HEK293 (cell line): ENCODE data around the gene DIP2B.
A peak's percentile ranks its signal among the peaks of the same experiment; 100 is the strongest.

Experiments used
- CTCF ChIA-PET: fragments of 350-600 bp; formaldehyde crosslinking; extraction: SDS; loops from one replicate; lab custom pipeline; 2021; ENCODE audit warnings: antibody characterized with exemption; lab: Yijun Ruan, JAX
- POLR2A ChIA-PET: fragments of 300-600 bp; formaldehyde crosslinking; extraction: SDS; loops from one replicate; lab custom pipeline; 2020; ENCODE audit warnings: antibody characterized with exemption, inconsistent platforms; lab: Yijun Ruan, JAX
- H3K27ac ChIP-seq: fragments of 200-500 bp; sonication (Bioruptor generic); 2 replicates; pipeline ENCODE4 v1.5.1; 2014; ENCODE audit warnings: low read depth, low read length, control low read depth, inconsistent platforms; ENCODE audit errors: extremely low read depth
- H3K36me3 ChIP-seq, 2 experiments: fragments of 200-500 bp in 1 of 2; sonication (Bioruptor generic) in 1 of 2; 1 replicate in 1 of 2; 2 replicates in 1 of 2; pipeline ENCODE4 v1.5.1; 2014 to 2017; ENCODE audit warnings: inconsistent platforms in 2 of 2, low read length in 2 of 2; ENCODE audit not compliant: control insufficient read depth in 2 of 2, insufficient read depth in 1 of 2
- H3K4me1 ChIP-seq: fragments of 200-500 bp; sonication (Bioruptor generic); 2 replicates; pipeline ENCODE4 v1.5.1; 2014; ENCODE audit warnings: mild to moderate bottlenecking, low read length, inconsistent platforms; ENCODE audit not compliant: control insufficient read depth, insufficient read depth
- H3K4me3 ChIP-seq: 2 replicates; pipeline ENCODE4 v1.5.1; 2011; ENCODE audit warnings: low read depth, mild to moderate bottlenecking, control low read depth, low read length, moderate library complexity
- H3K9me3 ChIP-seq: fragments of 200-500 bp; sonication (Bioruptor generic); 2 replicates; pipeline ENCODE4 v1.5.1; 2014; ENCODE audit warnings: low read depth, low read length, inconsistent platforms; ENCODE audit not compliant: control insufficient read depth, insufficient read depth
- EGR2 ChIP-seq: fragments of 450-650 bp; formaldehyde crosslinking; IDR thresholded peaks from 2 replicates; pipeline ENCODE4 v1.5.1; 2016; ENCODE audit warnings: low read depth, missing biosample characterization, missing genetic modification characterization
- GLI2 ChIP-seq: fragments of 450-650 bp; formaldehyde crosslinking; IDR thresholded peaks from 2 replicates; pipeline ENCODE4; 2017; ENCODE audit warnings: missing biosample characterization, missing genetic modification characterization, low read depth, borderline replicate concordance
- OSR2 ChIP-seq: fragments of 450-650 bp; formaldehyde crosslinking; IDR thresholded peaks from 2 replicates; pipeline ENCODE4 v1.5.1; 2016; ENCODE audit warnings: missing biosample characterization, missing genetic modification characterization
- SCRT1 ChIP-seq: fragments of 450-650 bp; formaldehyde crosslinking; IDR thresholded peaks from 2 replicates; pipeline ENCODE4 v1.5.1; 2016; ENCODE audit warnings: missing biosample characterization, missing genetic modification characterization, borderline replicate concordance
- YY1 ChIP-seq: fragments of 450-650 bp; formaldehyde crosslinking; IDR thresholded peaks from 2 replicates; pipeline ENCODE4 v1.5.1; 2018; ENCODE audit warnings: missing biosample characterization, missing genetic modification characterization
- ZBTB17 ChIP-seq: fragments of 450-650 bp; formaldehyde crosslinking; IDR thresholded peaks from 2 replicates; pipeline ENCODE4 v1.5.1; 2016; ENCODE audit warnings: missing biosample characterization, missing genetic modification characterization
- ZBTB20 ChIP-seq: fragments of 450-650 bp; formaldehyde crosslinking; IDR thresholded peaks from 2 replicates; pipeline ENCODE4 v1.5.1; 2016; ENCODE audit warnings: missing biosample characterization, missing genetic modification characterization
- ZFHX2 ChIP-seq: fragments of 450-650 bp; formaldehyde crosslinking; conservative IDR thresholded peaks from 2 replicates; pipeline ENCODE4 v1.5.1; 2016; ENCODE audit warnings: missing biosample characterization, missing genetic modification characterization
- ZNF10 ChIP-seq: fragments of 450-650 bp; formaldehyde crosslinking; IDR thresholded peaks from 2 replicates; pipeline ENCODE4 v1.5.1; 2017; ENCODE audit warnings: missing biosample characterization, missing genetic modification characterization
- ZNF114 ChIP-seq: fragments of 450-650 bp; formaldehyde crosslinking; IDR thresholded peaks from 2 replicates; pipeline ENCODE4 v1.5.0; 2017; ENCODE audit warnings: missing biosample characterization, missing genetic modification characterization
- ZNF121 ChIP-seq: fragments of 450-650 bp; formaldehyde crosslinking; IDR thresholded peaks from 2 replicates; pipeline ENCODE4 v1.5.1; 2016; ENCODE audit warnings: missing biosample characterization, missing genetic modification characterization
- ZNF140 ChIP-seq: fragments of 450-650 bp; formaldehyde crosslinking; IDR thresholded peaks from 2 replicates; pipeline ENCODE4 v1.5.1; 2016; ENCODE audit warnings: missing biosample characterization, missing genetic modification characterization
- ZNF175 ChIP-seq: fragments of 450-650 bp; formaldehyde crosslinking; IDR thresholded peaks from 2 replicates; pipeline ENCODE4 v1.5.1; 2016; ENCODE audit warnings: missing biosample characterization, missing genetic modification characterization
- ZNF184 ChIP-seq: fragments of 450-650 bp; IDR thresholded peaks from 2 replicates; pipeline ENCODE4 v1.5.1; 2018; ENCODE audit warnings: missing biosample characterization, mild to moderate bottlenecking, missing genetic modification characterization
- ZNF19 ChIP-seq: fragments of 450-650 bp; formaldehyde crosslinking; IDR thresholded peaks from 2 replicates; pipeline ENCODE4; 2016; ENCODE audit warnings: missing biosample characterization, missing genetic modification characterization, low read depth
- ZNF239 ChIP-seq: fragments of 450-650 bp; formaldehyde crosslinking; IDR thresholded peaks from 2 replicates; pipeline ENCODE4 v1.5.1; 2016; ENCODE audit warnings: missing biosample characterization, missing genetic modification characterization
- ZNF24 ChIP-seq: fragments of 450-650 bp; formaldehyde crosslinking; IDR thresholded peaks from 2 replicates; pipeline ENCODE4 v1.5.1; 2016; ENCODE audit warnings: missing biosample characterization, missing genetic modification characterization
- ZNF302 ChIP-seq: fragments of 450-650 bp; formaldehyde crosslinking; IDR thresholded peaks from 2 replicates; pipeline ENCODE4 v1.5.1; 2016; ENCODE audit warnings: missing biosample characterization, missing genetic modification characterization, low read depth
- ZNF311 ChIP-seq: fragments of 450-650 bp; formaldehyde crosslinking; IDR thresholded peaks from 2 replicates; pipeline ENCODE4 v1.5.1; 2017; ENCODE audit warnings: missing biosample characterization, missing genetic modification characterization, borderline replicate concordance
- ZNF350 ChIP-seq: fragments of 450-650 bp; formaldehyde crosslinking; IDR thresholded peaks from 2 replicates; pipeline ENCODE4 v1.5.0; 2017; ENCODE audit warnings: missing biosample characterization, mild to moderate bottlenecking, missing genetic modification characterization
- ZNF423 ChIP-seq: fragments of 450-650 bp; formaldehyde crosslinking; IDR thresholded peaks from 2 replicates; pipeline ENCODE4 v1.5.1; 2016; ENCODE audit warnings: missing biosample characterization, missing genetic modification characterization
- ZNF529 ChIP-seq: fragments of 450-650 bp; formaldehyde crosslinking; IDR thresholded peaks from 2 replicates; pipeline ENCODE4 v1.5.1; 2017; ENCODE audit warnings: missing genetic modification characterization, missing biosample characterization; ENCODE audit not compliant: insufficient replicate concordance
- ZNF549 ChIP-seq: fragments of 450-650 bp; IDR thresholded peaks from 2 replicates; pipeline ENCODE4 v1.5.1; 2018; ENCODE audit warnings: missing biosample characterization, missing genetic modification characterization, mild to moderate bottlenecking, inconsistent platforms, moderate library complexity
- ZNF707 ChIP-seq: fragments of 450-650 bp; formaldehyde crosslinking; IDR thresholded peaks from 2 replicates; pipeline ENCODE4 v1.5.1; 2016; ENCODE audit warnings: missing biosample characterization, missing genetic modification characterization
- TF ChIP-seq, protein P1 (sequence below): fragments of 450-650 bp; formaldehyde crosslinking; IDR thresholded peaks from 2 replicates; pipeline ENCODE4; 2016; ENCODE audit warnings: missing biosample characterization, missing genetic modification characterization
- TF ChIP-seq, protein P2 (sequence below): fragments of 450-650 bp; formaldehyde crosslinking; IDR thresholded peaks from 2 replicates; pipeline ENCODE4 v1.5.1; 2016; ENCODE audit warnings: missing biosample characterization, missing genetic modification characterization, borderline replicate concordance
- TF ChIP-seq, protein P3 (sequence below): fragments of 450-650 bp; formaldehyde crosslinking; IDR thresholded peaks from 2 replicates; pipeline ENCODE4 v1.5.1; 2016; ENCODE audit warnings: missing biosample characterization, missing genetic modification characterization
- TF ChIP-seq, protein P4 (sequence below): fragments of 450-650 bp; formaldehyde crosslinking; optimal IDR thresholded peaks from 2 replicates; pipeline ENCODE3; 2016; ENCODE audit warnings: missing biosample characterization, mild to moderate bottlenecking, missing genetic modification characterization
- TF ChIP-seq, protein P5 (sequence below): fragments of 450-650 bp; formaldehyde crosslinking; IDR thresholded peaks from 2 replicates; pipeline ENCODE4 v1.5.1; 2016; ENCODE audit warnings: missing biosample characterization, missing genetic modification characterization

DIP2B gene

DNA sequence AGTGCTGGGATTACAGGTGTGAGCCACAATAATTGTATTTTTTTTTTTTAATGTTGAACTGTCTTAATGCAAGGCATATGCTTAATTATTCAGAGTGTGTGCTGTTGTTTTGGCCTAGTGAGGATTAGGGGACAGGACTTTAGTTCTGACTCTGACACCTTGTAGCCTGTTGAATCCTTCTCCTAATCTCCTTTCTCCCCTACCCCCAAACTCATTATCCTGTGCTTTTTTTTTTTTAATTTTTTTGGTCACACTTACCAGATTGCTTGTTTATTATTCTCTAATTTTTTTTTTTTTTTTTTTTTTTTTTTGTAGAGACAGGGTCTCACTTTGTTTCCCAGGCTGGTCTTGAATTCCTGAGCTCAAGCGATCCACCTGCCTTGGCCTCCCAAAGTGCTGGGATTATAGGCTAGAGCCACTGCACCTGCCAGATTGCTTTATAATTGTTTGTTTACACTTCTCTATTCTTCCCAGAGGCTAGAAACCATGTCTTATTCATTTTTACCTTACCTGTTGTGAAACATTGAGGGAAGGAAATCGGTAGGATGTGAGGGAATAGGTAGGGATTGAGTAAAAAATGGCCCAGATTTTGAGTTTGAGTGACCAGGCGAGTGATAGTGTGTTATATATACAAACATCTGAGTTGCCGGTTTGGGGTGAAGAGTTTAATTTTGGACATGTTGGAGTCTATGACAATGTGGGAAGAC, 32.2 kb downstream of the DIP2B start:
- H3K4me1 ChIP-seq = peaks cover 13% of the 10 kb centered on the region
- TF ChIP-seq ZNF311 (tag by site-specific recombination) (no peak), YY1 (tag by site-specific recombination) (no peak), ZNF114 (tag by site-specific recombination) (no peak), SCRT1 (tag by site-specific recombination) (peak; percentile 73; the same call in 1 of the 2 replicates), ZNF239 (no peak), ZNF350 (tag by site-specific recombination) (no peak)
- TF ChIP-seq, protein P1, sequence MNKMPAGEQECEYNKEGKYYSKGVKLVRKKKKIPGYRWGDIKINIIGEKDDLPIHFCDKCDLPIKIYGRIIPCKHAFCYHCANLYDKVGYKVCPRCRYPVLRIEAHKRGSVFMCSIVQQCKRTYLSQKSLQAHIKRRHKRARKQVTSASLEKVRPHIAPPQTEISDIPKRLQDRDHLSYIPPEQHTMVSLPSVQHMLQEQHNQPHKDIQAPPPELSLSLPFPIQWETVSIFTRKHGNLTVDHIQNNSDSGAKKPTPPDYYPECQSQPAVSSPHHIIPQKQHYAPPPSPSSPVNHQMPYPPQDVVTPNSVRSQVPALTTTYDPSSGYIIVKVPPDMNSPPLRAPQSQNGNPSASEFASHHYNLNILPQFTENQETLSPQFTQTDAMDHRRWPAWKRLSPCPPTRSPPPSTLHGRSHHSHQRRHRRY (tag by site-specific recombination) = no peak
- TF ChIP-seq, protein P2, sequence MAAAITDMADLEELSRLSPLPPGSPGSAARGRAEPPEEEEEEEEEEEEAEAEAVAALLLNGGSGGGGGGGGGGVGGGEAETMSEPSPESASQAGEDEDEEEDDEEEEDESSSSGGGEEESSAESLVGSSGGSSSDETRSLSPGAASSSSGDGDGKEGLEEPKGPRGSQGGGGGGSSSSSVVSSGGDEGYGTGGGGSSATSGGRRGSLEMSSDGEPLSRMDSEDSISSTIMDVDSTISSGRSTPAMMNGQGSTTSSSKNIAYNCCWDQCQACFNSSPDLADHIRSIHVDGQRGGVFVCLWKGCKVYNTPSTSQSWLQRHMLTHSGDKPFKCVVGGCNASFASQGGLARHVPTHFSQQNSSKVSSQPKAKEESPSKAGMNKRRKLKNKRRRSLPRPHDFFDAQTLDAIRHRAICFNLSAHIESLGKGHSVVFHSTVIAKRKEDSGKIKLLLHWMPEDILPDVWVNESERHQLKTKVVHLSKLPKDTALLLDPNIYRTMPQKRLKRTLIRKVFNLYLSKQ = no peak
- TF ChIP-seq, protein P3, sequence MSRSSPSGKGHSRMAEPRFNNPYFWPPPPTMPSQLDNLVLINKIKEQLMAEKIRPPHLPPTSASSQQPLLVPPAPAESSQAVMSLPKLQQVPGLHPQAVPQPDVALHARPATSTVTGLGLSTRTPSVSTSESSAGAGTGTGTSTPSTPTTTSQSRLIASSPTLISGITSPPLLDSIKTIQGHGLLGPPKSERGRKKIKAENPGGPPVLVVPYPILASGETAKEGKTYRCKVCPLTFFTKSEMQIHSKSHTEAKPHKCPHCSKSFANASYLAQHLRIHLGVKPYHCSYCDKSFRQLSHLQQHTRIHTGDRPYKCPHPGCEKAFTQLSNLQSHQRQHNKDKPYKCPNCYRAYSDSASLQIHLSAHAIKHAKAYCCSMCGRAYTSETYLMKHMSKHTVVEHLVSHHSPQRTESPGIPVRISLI = peak; percentile 50; the same call in 1 of the 2 replicates
- H3K27ac ChIP-seq = no peak overlapping the region
- ChIA-PET POLR2A (interaction anchor here (0.6 to 1.5 kb wide), 2 partner anchors 24 to 424 kb away, joined by 5 to 6 read pairs; partner anchors contain the start of gene COX14), CTCF (interaction anchor here (1.2 kb wide), 1 partner anchor 168 kb away, joined by 3 read pairs; no protein-coding TSS in a partner anchor)
- H3K4me3 ChIP-seq = no peak overlapping the region
- no peaks in the 10 kb centered on the region; a peak in 1 of 3 replicates for H3K36me3 ChIP-seq
- no peaks in the 10 kb centered on the region for H3K9me3 ChIP-seq

DNA sequence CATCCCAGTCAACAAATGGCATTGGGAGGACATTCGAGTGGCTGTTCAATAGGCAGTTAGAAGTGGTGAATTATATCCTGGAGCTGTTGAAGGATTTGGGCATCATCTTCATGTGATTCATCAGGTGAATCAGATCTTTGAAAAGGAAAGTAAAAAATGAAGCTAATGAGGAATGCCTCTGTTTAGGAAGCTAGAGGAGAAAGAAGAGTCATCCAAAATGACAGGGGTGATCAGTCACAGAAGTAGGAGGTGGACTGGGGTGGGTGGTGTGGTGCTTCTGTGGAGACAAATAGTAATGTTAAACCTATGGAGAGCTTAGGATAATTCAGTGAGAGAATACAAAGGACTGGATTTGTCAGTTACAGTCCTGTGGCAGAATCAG, 32.7 kb downstream of the DIP2B start:
- H3K4me1 ChIP-seq = peaks cover 10% of the 10 kb centered on the region
- no peaks in the 10 kb centered on the region for H3K9me3 ChIP-seq
- ChIA-PET POLR2A (interaction anchor here (0.6 to 1.5 kb wide), 2 partner anchors 24 to 425 kb away, joined by 5 to 6 read pairs; partner anchors contain the start of gene COX14), CTCF (interaction anchor here (1.2 kb wide), 1 partner anchor 167 kb away, joined by 3 read pairs; no protein-coding TSS in a partner anchor)
- H3K4me3 ChIP-seq = no peak overlapping the region
- H3K27ac ChIP-seq = no peak overlapping the region
- H3K36me3 ChIP-seq = no peaks in the 10 kb centered on the region; a peak in 1 of 3 replicates
- peak; percentile 55 for TF ChIP-seq EGR2 (tag by site-specific recombination)
- TF ChIP-seq ZBTB17 (tag by site-specific recombination) = peak; percentile 81
- TF ChIP-seq ZNF707 = no peak
- TF ChIP-seq ZNF24 (tag by site-specific recombination) = no peak
- no peak for TF ChIP-seq ZNF175 (tag by site-specific recombination)
- peak; percentile 88 for TF ChIP-seq ZNF10 (tag by site-specific recombination)
- no peak for TF ChIP-seq ZNF549
- TF ChIP-seq ZNF529 (tag by site-specific recombination) = no peak
- TF ChIP-seq GLI2 = no peak
- TF ChIP-seq ZNF19 = no peak
- TF ChIP-seq, protein P4, sequence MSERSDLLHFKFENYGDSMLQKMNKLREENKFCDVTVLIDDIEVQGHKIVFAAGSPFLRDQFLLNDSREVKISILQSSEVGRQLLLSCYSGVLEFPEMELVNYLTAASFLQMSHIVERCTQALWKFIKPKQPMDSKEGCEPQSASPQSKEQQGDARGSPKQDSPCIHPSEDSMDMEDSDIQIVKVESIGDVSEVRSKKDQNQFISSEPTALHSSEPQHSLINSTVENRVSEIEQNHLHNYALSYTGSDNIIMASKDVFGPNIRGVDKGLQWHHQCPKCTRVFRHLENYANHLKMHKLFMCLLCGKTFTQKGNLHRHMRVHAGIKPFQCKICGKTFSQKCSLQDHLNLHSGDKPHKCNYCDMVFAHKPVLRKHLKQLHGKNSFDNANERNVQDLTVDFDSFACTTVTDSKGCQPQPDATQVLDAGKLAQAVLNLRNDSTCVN (tag by site-specific recombination) = no peak
- TF ChIP-seq ZBTB20 = no peak
- TF ChIP-seq ZNF184 = peak; percentile 12; the same call in 1 of the 2 replicates
- TF ChIP-seq, protein P5, sequence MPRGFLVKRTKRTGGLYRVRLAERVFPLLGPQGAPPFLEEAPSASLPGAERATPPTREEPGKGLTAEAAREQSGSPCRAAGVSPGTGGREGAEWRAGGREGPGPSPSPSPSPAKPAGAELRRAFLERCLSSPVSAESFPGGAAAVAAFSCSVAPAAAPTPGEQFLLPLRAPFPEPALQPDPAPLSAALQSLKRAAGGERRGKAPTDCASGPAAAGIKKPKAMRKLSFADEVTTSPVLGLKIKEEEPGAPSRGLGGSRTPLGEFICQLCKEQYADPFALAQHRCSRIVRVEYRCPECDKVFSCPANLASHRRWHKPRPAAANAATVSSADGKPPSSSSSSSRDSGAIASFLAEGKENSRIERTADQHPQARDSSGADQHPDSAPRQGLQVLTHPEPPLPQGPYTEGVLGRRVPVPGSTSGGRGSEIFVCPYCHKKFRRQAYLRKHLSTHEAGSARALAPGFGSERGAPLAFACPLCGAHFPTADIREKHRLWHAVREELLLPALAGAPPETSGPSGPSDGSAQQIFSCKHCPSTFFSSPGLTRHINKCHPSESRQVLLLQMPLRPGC (tag by site-specific recombination) = no peak
- TF ChIP-seq ZNF121 (tag by site-specific recombination) = no peak
- no peak for TF ChIP-seq ZNF114 (tag by site-specific recombination)
- TF ChIP-seq ZNF423 (tag by site-specific recombination) = no peak
- TF ChIP-seq ZNF140 (tag by site-specific recombination) = no peak
- peak; percentile 58; the same call in 1 of the 2 replicates for TF ChIP-seq OSR2
- no peak for TF ChIP-seq YY1 (tag by site-specific recombination)
- peak; percentile 34; the same call in 1 of the 2 replicates for TF ChIP-seq ZFHX2 (tag by site-specific recombination)
- TF ChIP-seq ZNF302 (tag by site-specific recombination) = no peak
